Stomach (tissue), 9 donors: ENCODE results near the gene ATP6V0E2. TPM values are rescaled to one million over a fixed set of nuclear protein-coding genes. Genes with fewer than 3 reads are reported as not detected.

Experiments used
- DNase-seq, 2 donors: peaks; one replicate each; pipeline versions ENCODE4 v3.0.0 to v3.0.0-alpha.2; 2013 to 2019
- H3K27ac ChIP-seq, 5 donors: fragments of 200-600 bp in 4 of 5; sonication (generic) in 4 of 5; one replicate each; pipeline ENCODE4 v1.5.1; 2013 to 2019; ENCODE audit warnings: mild to moderate bottlenecking in 1 of 5, moderate library complexity in 1 of 5
- H3K27me3 ChIP-seq, 3 donors: fragments of 200-600 bp; sonication (generic); one replicate each; pipeline ENCODE4 v1.5.1; 2017 to 2019; ENCODE audit warnings: mixed run types in 1 of 3
- H3K36me3 ChIP-seq, 4 donors: fragments of 200-600 bp; sonication (generic); 1 replicate in 3 of 4; 2 replicates in 1 of 4; pipeline ENCODE4 v1.5.1; 2016 to 2019
- H3K4me1 ChIP-seq, 4 donors: fragments of 200-600 bp; sonication (generic); one replicate each; pipeline ENCODE4 v1.5.1; 2016 to 2019
- H3K4me3 ChIP-seq, 4 donors: fragments of 200-600 bp; sonication (generic) in 3 of 4; one replicate each; pipeline ENCODE4 v1.5.1; 2016 to 2019; ENCODE audit warnings: mild to moderate bottlenecking in 1 of 4
- H3K9me3 ChIP-seq, 4 donors: fragments of 200-600 bp; sonication (generic); one replicate each; pipeline ENCODE4 v1.5.1; 2016 to 2019
- EP300 ChIP-seq: sonication (generic); formaldehyde crosslinking; IDR thresholded peaks from one replicate; pipeline ENCODE4 v1.6.1; 2017; ENCODE audit warnings: antibody characterized with exemption
- POLR2A ChIP-seq, 4 donors: fragments of 450-650 bp; IDR thresholded peaks; one replicate each; pipeline ENCODE4 v1.6.1; 2016; ENCODE audit warnings: antibody characterized with exemption in 4 of 4, control low read depth in 2 of 4, mild to moderate bottlenecking in 1 of 4, moderate library complexity in 1 of 4
- POLR2AphosphoS5 ChIP-seq, 3 donors: sonication (generic); formaldehyde crosslinking; IDR thresholded peaks; one replicate each; pipeline ENCODE4 v1.6.1; 2016; ENCODE audit warnings: antibody characterized with exemption in 3 of 3
- WGBS, 5 donors: extraction: QIAGEN DNeasy Blood & Tissue Kit in 3 of 5; methylation state at CpG; one replicate each; pipeline versions ENCODE4 v1.1.5 to v1.1.7; 2013 to 2018; 5-methylcytosine and 5-hydroxymethylcytosine counted together
- intact Hi-C: fragments of 100-400 bp; cut with DNase I; formaldehyde crosslinking; loops from one replicate; pipeline ENCODE4 v1.15.1; 2023; ENCODE audit warnings: low total_unique reads
- polyA plus RNA-seq, 3 donors: library from polyadenylated mRNA; stranded (reverse); fragments of 200-250 nt; gene quantifications; one replicate each; pipeline ENCODE4 v1.2.3, GENCODE V29; 2013
- total RNA-seq, 5 donors: library from RNA; depleted of rRNA; stranded (reverse); fragments of >200 nt; gene quantifications; one replicate each; pipeline versions ENCODE4 v1.1.0 to v1.2.3, GENCODE V29; 2014 to 2016
- TF ChIP-seq, protein P1 (sequence below), 7 experiments: fragments of 450-650 bp in 4 of 7; fragments of 200-600 bp in 3 of 7; sonication (generic) in 3 of 7; IDR thresholded peaks; one replicate each; pipeline ENCODE4 v1.5.1; 2016 to 2019; ENCODE audit warnings: antibody characterized with exemption in 7 of 7, control low read depth in 2 of 7, mild to moderate bottlenecking in 1 of 7
- donor health status: healthy with polysubstance abuse.
- donor health status: Bipolar disorder and iron deficiency.
- donor health status: healthy.

The ATP6V0E2 gene
- total and polyA plus RNA-seq, 8 donors, result 5.1 to 83.5 (median 17.1) TPM; not detected in 1

- intact Hi-C loops, result no loop called here
- H3K9me3 ChIP-seq, result no peaks in the 10 kb centered on the region
- DNase-seq, result no peak
- H3K4me1 ChIP-seq, result peaks cover 0 to 6% (median 2%) of the 10 kb centered on the region in 4 donors
- H3K27me3 ChIP-seq, result peaks cover 0 to 36% (median 6%) of the 10 kb centered on the region in 3 donors
- TF ChIP-seq, protein P1, sequence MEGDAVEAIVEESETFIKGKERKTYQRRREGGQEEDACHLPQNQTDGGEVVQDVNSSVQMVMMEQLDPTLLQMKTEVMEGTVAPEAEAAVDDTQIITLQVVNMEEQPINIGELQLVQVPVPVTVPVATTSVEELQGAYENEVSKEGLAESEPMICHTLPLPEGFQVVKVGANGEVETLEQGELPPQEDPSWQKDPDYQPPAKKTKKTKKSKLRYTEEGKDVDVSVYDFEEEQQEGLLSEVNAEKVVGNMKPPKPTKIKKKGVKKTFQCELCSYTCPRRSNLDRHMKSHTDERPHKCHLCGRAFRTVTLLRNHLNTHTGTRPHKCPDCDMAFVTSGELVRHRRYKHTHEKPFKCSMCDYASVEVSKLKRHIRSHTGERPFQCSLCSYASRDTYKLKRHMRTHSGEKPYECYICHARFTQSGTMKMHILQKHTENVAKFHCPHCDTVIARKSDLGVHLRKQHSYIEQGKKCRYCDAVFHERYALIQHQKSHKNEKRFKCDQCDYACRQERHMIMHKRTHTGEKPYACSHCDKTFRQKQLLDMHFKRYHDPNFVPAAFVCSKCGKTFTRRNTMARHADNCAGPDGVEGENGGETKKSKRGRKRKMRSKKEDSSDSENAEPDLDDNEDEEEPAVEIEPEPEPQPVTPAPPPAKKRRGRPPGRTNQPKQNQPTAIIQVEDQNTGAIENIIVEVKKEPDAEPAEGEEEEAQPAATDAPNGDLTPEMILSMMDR (IDR thresholded peaks at IDR 0.05), result no peak
- no peak for TF ChIP-seq POLR2AphosphoS5 (IDR thresholded peaks at IDR 0.05)
- TF ChIP-seq POLR2A (IDR thresholded peaks at IDR 0.05), result no peak
- no peak for TF ChIP-seq EP300
- WGBS, 5 donors, result 78 to 93% (median 83%) methylated on average over 8 to 12 of the region's 12 CpGs
- no peak overlapping the region for H3K4me3 ChIP-seq
- H3K36me3 ChIP-seq, result no peaks in the 10 kb centered on the region
- no peak overlapping the region for H3K27ac ChIP-seq
Measured at GRCh38 chr7:149833495-149834130, 40.2 kb upstream of the ATP6V0E2 start.

GRCh38 chr7:149834601-149835000 is 39.2 kb upstream of the ATP6V0E2 start:
- peaks cover 0 to 31% (median 6%) of the 10 kb centered on the region in 3 donors for H3K27me3 ChIP-seq
- no peak for DNase-seq
- H3K27ac ChIP-seq, result no peak overlapping the region
- peaks cover 4 to 14% (median 11%) of the 10 kb centered on the region in 4 donors for H3K4me1 ChIP-seq
- intact Hi-C loops, result no loop called here
- H3K4me3 ChIP-seq, result no peak overlapping the region
- no peaks in the 10 kb centered on the region for H3K36me3 ChIP-seq
- TF ChIP-seq POLR2A (IDR thresholded peaks at IDR 0.05), result no peak
- 86 to 89% (median 88%) methylated on average over 8 of the region's 8 CpGs for WGBS, 5 donors
- no peaks in the 10 kb centered on the region for H3K9me3 ChIP-seq

- peaks cover 0 to 16% (median 1%) of the 10 kb centered on the region in 3 donors for H3K27me3 ChIP-seq
- 46 to 100% (median 77%) methylated on average over 1 of the region's 1 CpG for WGBS, 5 donors
- TF ChIP-seq POLR2A (IDR thresholded peaks at IDR 0.05), result no peak
- TF ChIP-seq EP300, result no peak
- no peak for TF ChIP-seq POLR2AphosphoS5 (IDR thresholded peaks at IDR 0.05)
- TF ChIP-seq, protein P1 (IDR thresholded peaks at IDR 0.05), result no peak
- peaks cover 4 to 18% (median 14%) of the 10 kb centered on the region in 4 donors for H3K4me1 ChIP-seq
- H3K36me3 ChIP-seq, result no peaks in the 10 kb centered on the region
- DNase-seq, result no peak
- no peak overlapping the region for H3K27ac ChIP-seq
- H3K9me3 ChIP-seq, result no peaks in the 10 kb centered on the region
- intact Hi-C loops, result no loop called here
- no peak overlapping the region for H3K4me3 ChIP-seq
Measured at GRCh38 chr7:149836434-149836833, 37.3 kb upstream of the ATP6V0E2 start.

DNA sequence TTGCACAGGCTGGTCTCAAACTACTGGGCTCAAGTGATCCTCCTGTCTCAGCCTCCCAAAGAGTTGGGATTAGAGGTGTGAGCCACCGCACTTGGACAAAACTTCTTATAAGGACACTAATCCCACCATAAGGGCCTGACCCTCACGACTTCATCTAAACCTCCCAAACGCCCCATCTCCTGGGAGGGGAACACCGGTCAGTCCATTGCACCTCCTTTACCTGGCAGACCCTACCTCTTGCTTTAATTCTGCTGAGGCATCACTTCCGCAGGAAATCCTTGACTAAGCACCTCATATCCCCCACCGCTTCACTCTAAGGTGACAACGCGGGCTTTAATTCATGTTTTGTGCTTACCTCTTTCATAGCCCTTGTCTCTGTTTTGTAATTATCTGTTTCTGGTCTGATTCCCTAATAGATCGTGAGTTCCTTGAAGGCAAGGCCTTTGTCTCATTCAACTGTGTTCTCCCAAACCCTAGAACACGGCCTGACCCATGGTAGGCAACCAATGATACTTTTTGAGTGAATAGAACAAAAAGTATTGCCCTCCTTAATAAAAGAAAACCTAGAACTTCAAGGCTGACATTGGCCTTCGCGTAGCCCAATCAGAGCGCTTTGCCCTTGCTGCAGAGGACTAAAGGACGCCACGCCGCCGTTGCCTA is 36.1 kb upstream of the ATP6V0E2 start:
- Histone ChIP-seq H3K4me3 (peak overlapping the region in 1 of 4 donors; percentile 98), H3K27ac (peak overlapping the region in 3 of 5 donors; percentile 30 to 95 (median 89)), H3K27me3 (peaks cover 0 to 4% (median 0%) of the 10 kb centered on the region in 3 donors), H3K4me1 (peaks cover 4 to 18% (median 14%) of the 10 kb centered on the region in 4 donors), H3K9me3 (no peaks in the 10 kb centered on the region), H3K36me3 (no peaks in the 10 kb centered on the region)
- WGBS, 5 donors, result 28 to 53% (median 32%) methylated on average over 10 to 17 of the region's 17 CpGs
- intact Hi-C loops, result no loop called here
- DNase-seq, result no peak
- TF ChIP-seq, protein P1 (IDR thresholded peaks at IDR 0.05), result no peak
- TF ChIP-seq EP300, result no peak
- no peak for TF ChIP-seq POLR2AphosphoS5 (IDR thresholded peaks at IDR 0.05)
- no peak for TF ChIP-seq POLR2A (IDR thresholded peaks at IDR 0.05)
